DND-41 (cell line): ENCODE data around the gene MAP3K1.

Experiments
- ATAC-seq: fragments of 200-7000 bp; cut with Tn5 transposase; 3 replicates; pipeline ENCODE4 v1.9.1; 2021; ENCODE audit warnings: low read depth; ENCODE audit not compliant: insufficient read depth
- DNase-seq: peaks from one replicate; pipeline ENCODE4 v3.0.0-alpha.2; 2020
- H2AFZ ChIP-seq: 2 replicates; pipeline ENCODE4 v1.6.0; 2012; ENCODE audit warnings: low read depth, low read length
- H3K27ac ChIP-seq: 2 replicates; pipeline ENCODE4 v1.5.1; 2012; ENCODE audit warnings: low read length, inconsistent platforms
- H3K27me3 ChIP-seq: fragments of 200-600 bp; sonication (generic); 2 replicates; pipeline ENCODE4 v1.6.0; 2012; ENCODE audit warnings: low read length, mild to moderate bottlenecking, inconsistent platforms; ENCODE audit not compliant: insufficient read depth, poor library complexity
- H3K36me3 ChIP-seq: 2 replicates; pipeline ENCODE4 v1.5.1; 2012; ENCODE audit warnings: low read length, inconsistent platforms; ENCODE audit not compliant: insufficient read depth
- H3K4me1 ChIP-seq: 2 replicates; pipeline ENCODE4 v1.5.1; 2012; ENCODE audit warnings: mild to moderate bottlenecking, low read length; ENCODE audit not compliant: insufficient read depth
- H3K4me2 ChIP-seq: 2 replicates; pipeline ENCODE4 v1.6.0; 2012; ENCODE audit warnings: mild to moderate bottlenecking, moderate library complexity, low read length, inconsistent platforms; ENCODE audit not compliant: insufficient read depth
- H3K4me3 ChIP-seq, 2 experiments: fragments of 200-600 bp in 1 of 2; shearing (Covaris generic) in 1 of 2; 2 replicates each; pipeline ENCODE4 v1.5.1; 2012 to 2016; ENCODE audit warnings: inconsistent platforms in 2 of 2, low read length in 2 of 2, mild to moderate bottlenecking in 2 of 2, low read depth in 1 of 2, moderate library complexity in 1 of 2
- H3K79me2 ChIP-seq: 2 replicates; pipeline ENCODE4 v1.6.0; 2012; ENCODE audit warnings: low read length, inconsistent platforms; ENCODE audit not compliant: insufficient read depth
- H3K9ac ChIP-seq: 2 replicates; pipeline ENCODE4 v1.6.0; 2012; ENCODE audit warnings: low read depth, mild to moderate bottlenecking, inconsistent platforms, low read length, moderate library complexity
- H3K9me3 ChIP-seq: 2 replicates; pipeline ENCODE4 v1.5.1; 2012; ENCODE audit warnings: low read length, moderate library complexity, mild to moderate bottlenecking, inconsistent platforms; ENCODE audit not compliant: insufficient read depth, severe bottlenecking
- H4K20me1 ChIP-seq: 2 replicates; pipeline ENCODE4 v1.6.0; 2012; ENCODE audit warnings: low read length; ENCODE audit not compliant: insufficient read depth
- CTCF ChIP-seq: IDR thresholded peaks from 2 replicates; pipeline ENCODE4 v1.5.1; 2012; ENCODE audit warnings: borderline replicate concordance, low read length, moderate library complexity, mild to moderate bottlenecking; ENCODE audit not compliant: poor library complexity, severe bottlenecking; ENCODE audit errors: extremely low read depth
- EZH2 ChIP-seq: IDR thresholded peaks from 3 replicates; pipeline ENCODE4 v1.6.1; 2012; ENCODE audit warnings: borderline replicate concordance, low read depth, mild to moderate bottlenecking, moderate library complexity, low read length, inconsistent platforms; ENCODE audit not compliant: severe bottlenecking

Gene MAP3K1

GRCh38 chr5:56849671-56850070, 34.3 kb downstream of the MAP3K1 start:
- Histone ChIP-seq H3K4me2 (no peak overlapping the region), H3K27ac (no peak overlapping the region)
- ATAC-seq: no peak

GRCh38 chr5:56850423-56850822, 35.1 kb downstream of the MAP3K1 start:
- no peaks in the 10 kb centered on the region for H3K79me2 ChIP-seq
- H3K9me3 ChIP-seq: no peaks in the 10 kb centered on the region
- no peak overlapping the region for H2AFZ ChIP-seq
- H3K4me3 ChIP-seq: no peak overlapping the region
- no peak overlapping the region for H3K9ac ChIP-seq
- no peaks in the 10 kb centered on the region for H3K27me3 ChIP-seq
- H3K4me1 ChIP-seq: peaks cover 8% of the 10 kb centered on the region
- TF ChIP-seq CTCF: no peak
- no peak for TF ChIP-seq EZH2
- H4K20me1 ChIP-seq: peaks cover 4% of the 10 kb centered on the region; the same call in 1 of the 2 replicates
- ATAC-seq (no peak), DNase-seq (no peak)
- no peaks in the 10 kb centered on the region for H3K36me3 ChIP-seq
- no peak overlapping the region for H3K27ac ChIP-seq
- H3K4me2 ChIP-seq: no peak overlapping the region

More at GRCh38 chr5:56849671-56850070, 34.3 kb downstream of the MAP3K1 start:
- Histone ChIP-seq H3K9ac (no peak overlapping the region), H3K79me2 (no peaks in the 10 kb centered on the region), H3K4me1 (peaks cover 8% of the 10 kb centered on the region), H3K36me3 (no peaks in the 10 kb centered on the region), H3K9me3 (no peaks in the 10 kb centered on the region), H4K20me1 (peaks cover 4% of the 10 kb centered on the region; the same call in 1 of the 2 replicates), H3K4me3 (no peak overlapping the region), H2AFZ (no peak overlapping the region), H3K27me3 (no peaks in the 10 kb centered on the region)
- no peak for DNase-seq
- TF ChIP-seq EZH2: no peak
- no peak for TF ChIP-seq CTCF

GRCh38 chr5:56851258-56851941, 36.1 kb downstream of the MAP3K1 start:
- Histone ChIP-seq H3K4me3 (no peak overlapping the region), H3K4me2 (no peak overlapping the region), H3K27me3 (no peaks in the 10 kb centered on the region), H3K9ac (no peak overlapping the region), H3K4me1 (peaks cover 8% of the 10 kb centered on the region), H3K79me2 (no peaks in the 10 kb centered on the region), H3K36me3 (no peaks in the 10 kb centered on the region), H3K9me3 (no peaks in the 10 kb centered on the region), H4K20me1 (peaks cover 4% of the 10 kb centered on the region; the same call in 1 of the 2 replicates), H3K27ac (no peak overlapping the region), H2AFZ (no peak overlapping the region)
- TF ChIP-seq CTCF (no peak), EZH2 (no peak)
- ATAC-seq (no peak), DNase-seq (no peak)
